Activated naive CD8-positive, alpha-beta T cell treated with anti-CD3 and anti-CD28 coated beads, Interleukin-2, amount 10 ng/mL, durations not matched to agents 7 days and 5 days (primary cell): Measurements from ENCODE around the gene TNIP1. TPM values are rescaled to one million over a fixed set of nuclear protein-coding genes. Genes with fewer than 3 reads are reported as not detected.

ENCODE experiments used
- ATAC-seq: fragments of 150-1000 bp; cut with Tn5 transposase; one replicate; pipeline ENCODE4 v1.10.0; 2021; ENCODE audit warnings: low read depth, moderate library complexity
- POLR2A ChIA-PET: fragments of 350-600 bp; sonication (Branson Sonifier 250); formaldehyde crosslinking; loops from one replicate; lab custom pipeline; 2021; ENCODE audit warnings: antibody characterized with exemption; lab: Charles Lee
- DNase-seq: peaks from one replicate; pipeline ENCODE4 v3.0.0; 2021
- H3K27ac Mint-ChIP-seq: one replicate; pipeline ENCODE4 v1.8.0; 2022; ENCODE audit warnings: mild to moderate bottlenecking, mixed read lengths
- H3K27me3 Mint-ChIP-seq: one replicate; pipeline ENCODE4 v1.8.0; 2022; ENCODE audit warnings: mild to moderate bottlenecking, moderate library complexity, mixed read lengths
- H3K36me3 Mint-ChIP-seq: one replicate; pipeline ENCODE4 v1.8.0; 2021; ENCODE audit warnings: mild to moderate bottlenecking, mixed read lengths
- H3K4me1 Mint-ChIP-seq: one replicate; pipeline ENCODE4 v1.8.0; 2021; ENCODE audit warnings: mixed read lengths
- H3K4me3 Mint-ChIP-seq: one replicate; pipeline ENCODE4 v1.8.0; 2022; ENCODE audit warnings: mild to moderate bottlenecking, moderate library complexity, mixed read lengths
- H3K9me3 Mint-ChIP-seq: one replicate; pipeline ENCODE4 v1.8.0; 2021; ENCODE audit warnings: mixed read lengths
- total RNA-seq, 2 experiments: library from RNA; stranded (reverse); gene quantifications; one replicate each; pipeline ENCODE4 v1.2.3, GENCODE V29; 2021

Gene TNIP1
- total RNA-seq, 2 experiments from 2014 or later: 172 to 176 TPM

GRCh38 chr5:151007430-151008209, 73.2 kb downstream of the TNIP1 start:
- Mint-ChIP-seq H3K27ac (no peak overlapping the region), H3K27me3 (no peaks in the 10 kb centered on the region), H3K4me3 (no peak overlapping the region), H3K4me1 (no peaks in the 10 kb centered on the region), H3K9me3 (no peaks in the 10 kb centered on the region), H3K36me3 (no peaks in the 10 kb centered on the region)
- no peak for ATAC-seq
- no peak for DNase-seq
- POLR2A ChIA-PET: no interaction called here

- Mint-ChIP-seq H3K9me3 (no peaks in the 10 kb centered on the region), H3K36me3 (no peaks in the 10 kb centered on the region), H3K4me3 (no peak overlapping the region), H3K4me1 (no peaks in the 10 kb centered on the region), H3K27me3 (no peaks in the 10 kb centered on the region), H3K27ac (no peak overlapping the region)
- DNase-seq: no peak
- POLR2A ChIA-PET: no interaction called here
- no peak for ATAC-seq
Measured at GRCh38 chr5:151006704-151007334, 74.0 kb downstream of the TNIP1 start.

- ATAC-seq: no peak
- no peaks in the 10 kb centered on the region for H3K9me3 Mint-ChIP-seq
- H3K27ac Mint-ChIP-seq: no peak overlapping the region
- DNase-seq: no peak
- no peak overlapping the region for H3K4me3 Mint-ChIP-seq
- no peaks in the 10 kb centered on the region for H3K27me3 Mint-ChIP-seq
- H3K36me3 Mint-ChIP-seq: no peaks in the 10 kb centered on the region
- POLR2A ChIA-PET: no interaction called here
- H3K4me1 Mint-ChIP-seq: no peaks in the 10 kb centered on the region
Measured at GRCh38 chr5:151005950-151006576, 74.8 kb downstream of the TNIP1 start.

- no peaks in the 10 kb centered on the region for H3K27me3 Mint-ChIP-seq
- no peak overlapping the region for H3K27ac Mint-ChIP-seq
- no peaks in the 10 kb centered on the region for H3K9me3 Mint-ChIP-seq
- POLR2A ChIA-PET: no interaction called here
- ATAC-seq: no peak
- no peaks in the 10 kb centered on the region for H3K36me3 Mint-ChIP-seq
- no peaks in the 10 kb centered on the region for H3K4me1 Mint-ChIP-seq
- no peak for DNase-seq
- no peak overlapping the region for H3K4me3 Mint-ChIP-seq
Measured at GRCh38 chr5:151005187-151005949, 75.5 kb downstream of the TNIP1 start.

GRCh38 chr5:151004499-151004898, 76.3 kb downstream of the TNIP1 start:
- DNase-seq (no peak), ATAC-seq (no peak)
- Mint-ChIP-seq H3K4me1 (no peaks in the 10 kb centered on the region), H3K36me3 (no peaks in the 10 kb centered on the region), H3K27me3 (no peaks in the 10 kb centered on the region), H3K4me3 (no peak overlapping the region), H3K27ac (no peak overlapping the region), H3K9me3 (no peaks in the 10 kb centered on the region)
- POLR2A ChIA-PET: no interaction called here

GRCh38 chr5:151003503-151003860, 77.4 kb downstream of the TNIP1 start:
- Mint-ChIP-seq H3K4me3 (no peak overlapping the region), H3K36me3 (no peaks in the 10 kb centered on the region), H3K27me3 (no peaks in the 10 kb centered on the region), H3K4me1 (no peaks in the 10 kb centered on the region), H3K9me3 (no peaks in the 10 kb centered on the region), H3K27ac (no peak overlapping the region)
- DNase-seq: no peak
- ATAC-seq: no peak
- POLR2A ChIA-PET: no interaction called here

GRCh38 chr5:151002681-151003502, 77.9 kb downstream of the TNIP1 start:
- H3K4me3 Mint-ChIP-seq: no peak overlapping the region
- no peaks in the 10 kb centered on the region for H3K27me3 Mint-ChIP-seq
- H3K36me3 Mint-ChIP-seq: no peaks in the 10 kb centered on the region
- no peak for DNase-seq
- no peaks in the 10 kb centered on the region for H3K9me3 Mint-ChIP-seq
- ATAC-seq: no peak
- no peaks in the 10 kb centered on the region for H3K4me1 Mint-ChIP-seq
- H3K27ac Mint-ChIP-seq: no peak overlapping the region
- POLR2A ChIA-PET: interaction anchor here (0.7 kb wide), 2 partner anchors 443 to 449 kb away, joined by 4 to 9 read pairs; no protein-coding TSS in a partner anchor

GRCh38 chr5:151002250-151002649, 78.6 kb downstream of the TNIP1 start:
- Mint-ChIP-seq H3K4me3 (no peak overlapping the region), H3K27me3 (no peaks in the 10 kb centered on the region), H3K36me3 (no peaks in the 10 kb centered on the region), H3K4me1 (no peaks in the 10 kb centered on the region), H3K9me3 (no peaks in the 10 kb centered on the region), H3K27ac (no peak overlapping the region)
- POLR2A ChIA-PET: interaction anchor here (0.7 kb wide), 2 partner anchors 442 to 449 kb away, joined by 4 to 9 read pairs; no protein-coding TSS in a partner anchor
- ATAC-seq: no peak
- DNase-seq: no peak

GRCh38 chr5:151001436-151001835, 79.4 kb downstream of the TNIP1 start:
- peaks cover 1% of the 10 kb centered on the region for H3K9me3 Mint-ChIP-seq
- no peak overlapping the region for H3K4me3 Mint-ChIP-seq
- H3K36me3 Mint-ChIP-seq: no peaks in the 10 kb centered on the region
- no peaks in the 10 kb centered on the region for H3K27me3 Mint-ChIP-seq
- no peak overlapping the region for H3K27ac Mint-ChIP-seq
- no peaks in the 10 kb centered on the region for H3K4me1 Mint-ChIP-seq
- ATAC-seq (no peak), DNase-seq (no peak)
- POLR2A ChIA-PET: no interaction called here

GRCh38 chr5:150999704-151000442, 81.0 kb downstream of the TNIP1 start:
- H3K27me3 Mint-ChIP-seq: no peaks in the 10 kb centered on the region
- POLR2A ChIA-PET: no interaction called here
- no peak for DNase-seq
- no peak for ATAC-seq
- peaks cover 1% of the 10 kb centered on the region for H3K9me3 Mint-ChIP-seq
- H3K4me3 Mint-ChIP-seq: no peak overlapping the region
- H3K27ac Mint-ChIP-seq: no peak overlapping the region
- H3K36me3 Mint-ChIP-seq: no peaks in the 10 kb centered on the region
- H3K4me1 Mint-ChIP-seq: no peaks in the 10 kb centered on the region

GRCh38 chr5:150993826-150994412, 86.9 kb downstream of the TNIP1 start:
- H3K4me3 Mint-ChIP-seq: no peak overlapping the region
- POLR2A ChIA-PET: no interaction called here
- no peaks in the 10 kb centered on the region for H3K27me3 Mint-ChIP-seq
- peaks cover 9% of the 10 kb centered on the region for H3K9me3 Mint-ChIP-seq
- H3K4me1 Mint-ChIP-seq: no peaks in the 10 kb centered on the region
- no peak overlapping the region for H3K27ac Mint-ChIP-seq
- no peak for ATAC-seq
- H3K36me3 Mint-ChIP-seq: peaks cover 4% of the 10 kb centered on the region
- DNase-seq: no peak

- Mint-ChIP-seq H3K4me3 (no peak overlapping the region), H3K4me1 (no peaks in the 10 kb centered on the region), H3K36me3 (peaks cover 4% of the 10 kb centered on the region), H3K27ac (no peak overlapping the region), H3K27me3 (no peaks in the 10 kb centered on the region), H3K9me3 (peaks cover 9% of the 10 kb centered on the region)
- DNase-seq (no peak), ATAC-seq (no peak)
- POLR2A ChIA-PET: no interaction called here
Measured at GRCh38 chr5:150993422-150993821, 87.4 kb downstream of the TNIP1 start.
